Keratinocyte (primary cell): Measurements from ENCODE around the gene UBE2D1.

Experiments used
- CTCF ChIP-seq, 3 experiments: IDR thresholded peaks in 1 of 3; conservative IDR thresholded peaks in 1 of 3; optimal IDR thresholded peaks in 1 of 3; 2 replicates in 2 of 3; 3 replicates in 1 of 3; pipeline versions ENCODE3 to v1.5.1; 2011; ENCODE audit warnings: low read length in 3 of 3, mild to moderate bottlenecking in 3 of 3, moderate library complexity in 2 of 3, control low read depth in 1 of 3, inconsistent platforms in 1 of 3; ENCODE audit not compliant: insufficient read depth in 2 of 3; ENCODE audit errors: extremely low read depth in 1 of 3
- EZH2 ChIP-seq: IDR thresholded peaks from one replicate; pipeline ENCODE4 v1.6.1; 2012; ENCODE audit warnings: inconsistent platforms, mild to moderate bottlenecking, low read length, moderate library complexity

GRCh38 chr10:58348571-58349033, 13.8 kb downstream of the UBE2D1 start:
- TF ChIP-seq CTCF (optimal IDR thresholded peaks at IDR 0.05 in 1 of 3, IDR thresholded peaks at IDR 0.05 in 1 of 3, conservative IDR thresholded peaks at IDR 0.05 in 1 of 3; ENCODE audit: extremely low read depth in 1 of 3, insufficient read depth in 2 of 3, low read length in 3 of 3) (no peak), EZH2 (no peak)
